AG04449 (cell line): ENCODE data around the gene C8A.

Experiments
- CTCF ChIA-PET: fragments of 350-600 bp; formaldehyde crosslinking; extraction: SDS; loops from one replicate; lab custom pipeline; 2021; ENCODE audit warnings: antibody characterized with exemption; lab: Yijun Ruan, JAX
- POLR2A ChIA-PET: fragments of 400-600, 350-600 bp; formaldehyde crosslinking; extraction: SDS; loops from one replicate; lab custom pipeline; 2020; ENCODE audit warnings: antibody characterized with exemption, inconsistent platforms; lab: Yijun Ruan, JAX
- DNase-seq: peaks from one replicate; pipeline ENCODE4 v3.0.0-alpha.2; 2010; ENCODE audit warnings: low read depth, low spot score
- H3K4me3 ChIP-seq: 2 replicates; pipeline ENCODE4 v1.5.1; 2011; ENCODE audit warnings: low read depth, mild to moderate bottlenecking, control low read depth, low read length
- CTCF ChIP-seq: IDR thresholded peaks from one replicate; pipeline ENCODE4 v1.5.1; 2011; ENCODE audit warnings: mild to moderate bottlenecking, moderate library complexity, low read length, control low read depth, inconsistent platforms; ENCODE audit not compliant: insufficient read depth; ENCODE audit errors: missing control alignments

Gene C8A

GRCh38 chr1:56816909-56817308, 37.7 kb upstream of the C8A start:
- no peak overlapping the region for H3K4me3 ChIP-seq
- ChIA-PET CTCF (interaction anchor here (1.6 to 3.0 kb wide), 2 partner anchors 13 to 14 kb away, joined by 7 to 11 read pairs; no protein-coding TSS in a partner anchor), POLR2A (interaction anchor here (0.6 kb wide), 1 partner anchor 618 kb away, joined by 4 read pairs; no protein-coding TSS in a partner anchor)
- no peak for DNase-seq
- no peak for TF ChIP-seq CTCF

DNA sequence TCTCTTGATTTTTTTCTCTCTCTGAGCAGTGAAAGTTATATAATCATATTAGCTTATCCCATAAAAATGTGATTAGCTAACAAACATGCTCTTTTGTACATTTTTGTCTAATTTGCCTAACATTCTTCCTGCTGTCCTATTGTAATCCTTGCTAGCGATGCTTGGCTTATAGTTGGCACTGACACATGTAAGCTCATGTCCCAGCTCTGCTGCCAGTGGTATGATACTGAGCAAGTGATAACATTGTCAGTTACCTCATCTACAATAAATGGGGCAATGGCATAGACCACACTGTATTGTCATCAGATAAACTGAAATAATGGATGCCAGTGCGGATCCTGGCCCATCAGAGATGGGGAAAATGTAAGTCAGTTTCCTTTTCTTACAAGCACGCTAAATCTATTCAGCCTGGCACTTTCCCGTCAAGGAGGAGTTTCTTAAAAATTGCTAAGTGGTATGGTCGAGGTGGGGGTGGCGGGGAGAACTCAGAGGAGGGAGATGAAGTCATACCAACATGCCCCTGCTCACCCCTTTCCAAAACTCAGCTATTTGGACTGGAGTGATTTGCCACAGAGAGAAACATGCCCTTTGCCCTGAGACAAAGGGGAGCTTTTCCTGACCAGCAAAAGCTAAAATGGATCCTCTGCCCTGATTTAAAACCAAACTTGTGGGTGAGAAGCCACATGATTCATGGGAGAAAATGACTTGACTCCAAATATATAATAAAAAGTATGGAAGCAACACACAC, 36.7 kb upstream of the C8A start:
- POLR2A ChIA-PET: interaction anchor here (0.6 kb wide), 1 partner anchor 617 kb away, joined by 4 read pairs; no protein-coding TSS in a partner anchor
- H3K4me3 ChIP-seq: no peak overlapping the region
- CTCF ChIA-PET: interaction anchor here (1.0 to 3.0 kb wide), 4 partner anchors 10 to 27 kb away, joined by 3 to 11 read pairs (median 6); no protein-coding TSS in a partner anchor

DNA sequence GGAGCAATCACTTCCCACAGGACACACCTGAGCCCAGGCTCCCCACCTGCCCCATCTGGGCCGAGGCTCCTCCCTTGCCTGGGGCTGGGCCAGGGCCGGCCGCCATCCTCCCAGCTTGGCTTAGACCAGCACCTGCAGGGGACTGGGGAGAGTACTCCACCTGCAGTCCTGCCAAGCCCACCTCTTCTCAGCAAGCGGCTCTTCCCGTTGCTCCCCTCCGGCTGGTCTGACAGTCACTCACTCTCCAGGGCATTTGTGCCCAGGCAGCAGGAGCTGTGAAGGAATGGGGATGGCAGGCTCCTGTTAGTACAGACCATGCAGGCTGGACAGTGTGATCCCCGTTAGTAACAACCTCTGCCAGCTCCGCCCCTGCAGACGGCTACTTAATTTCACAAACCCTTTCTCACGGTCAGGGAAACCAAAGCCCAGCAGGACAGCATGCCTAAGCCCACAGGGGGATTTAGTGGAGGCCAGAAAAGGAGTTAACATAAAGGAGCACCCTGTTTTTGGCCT, 35.2 kb upstream of the C8A start, which contains the start of gene FYB2:
Gene FYB2 (minus strand): TSS at position 18 of the 513 bp plus-strand sequence. CDS start 114 bp downstream, outside the sequence.
- POLR2A ChIA-PET: no interaction called here
- H3K4me3 ChIP-seq: no peak within 1 kb of the TSS
- TF ChIP-seq CTCF: no peak
- CTCF ChIA-PET: interaction anchor here (1.2 to 4.1 kb wide), 8 partner anchors 10 to 1535 kb away, joined by 4 to 71 read pairs (median 29); no protein-coding TSS in a partner anchor
- no peak for DNase-seq

More for the DNA sequence above, 36.7 kb upstream of the C8A start:
- DNase-seq: no peak
- TF ChIP-seq CTCF: no peak

DNA sequence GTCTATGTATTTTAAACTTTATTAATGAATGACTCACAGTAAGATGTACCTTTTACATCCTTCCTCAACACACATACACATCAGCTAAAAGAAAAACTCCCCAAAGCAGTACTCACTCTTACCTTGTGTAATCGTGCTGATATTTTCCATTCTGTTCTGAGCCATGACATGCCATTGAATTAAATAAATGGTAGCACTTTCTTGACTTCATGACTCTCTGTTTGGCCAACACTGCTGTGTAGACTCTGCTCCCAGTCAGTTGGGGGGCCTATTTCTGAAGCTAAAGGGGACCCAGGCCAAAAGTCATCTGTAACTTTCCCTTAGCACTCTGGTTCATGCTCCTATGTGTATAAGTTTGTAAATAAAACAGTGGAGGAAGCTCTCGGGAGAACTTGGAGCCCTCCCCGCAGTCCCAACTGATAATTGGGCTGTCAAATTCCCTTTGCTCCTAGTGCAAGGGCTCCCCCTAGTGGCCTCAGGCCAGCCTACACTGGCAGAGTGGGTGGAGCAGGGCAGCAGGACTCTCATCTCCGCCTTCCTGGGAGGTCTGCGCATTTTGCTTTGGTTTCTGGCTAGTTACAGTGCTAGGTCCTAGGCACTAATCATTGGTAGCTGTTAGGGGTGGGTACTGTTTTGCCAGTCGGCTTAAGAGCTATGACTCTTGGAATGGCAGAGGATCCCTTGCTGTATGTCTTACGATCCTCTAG, 33.7 kb upstream of the C8A start:
- POLR2A ChIA-PET: no interaction called here
- no peak overlapping the region for H3K4me3 ChIP-seq
- DNase-seq: no peak
- CTCF ChIA-PET: interaction anchor here (0.5 to 4.1 kb wide), 52 partner anchors 10 to 1682 kb away, joined by 3 to 71 read pairs (median 4); no protein-coding TSS in a partner anchor
- peak; percentile 97 for TF ChIP-seq CTCF

GRCh38 chr1:56821462-56821797, 33.2 kb upstream of the C8A start:
- POLR2A ChIA-PET: no interaction called here

More at GRCh38 chr1:56821462-56821797, 33.2 kb upstream of the C8A start:
- CTCF ChIA-PET: interaction anchor here (0.5 to 4.1 kb wide), 40 partner anchors 10 to 1667 kb away, joined by 3 to 71 read pairs (median 4); no protein-coding TSS in a partner anchor
- no peak for TF ChIP-seq CTCF
- DNase-seq: no peak
- H3K4me3 ChIP-seq: no peak overlapping the region
